ENCODE data around the gene AXIN1. TPM values are rescaled to one million over a fixed set of nuclear protein-coding genes. Genes with fewer than 3 reads are reported as not detected.
A peak's percentile ranks its signal among the peaks of the same experiment; 100 is the strongest.

Gene AXIN1
- total and polyA plus RNA-seq, 2 of the 8 experiments (the other 6 are each of a cell fraction or from before 2014, with no cell fraction given), result 12.5 to 41.9 TPM

GRCh38 chr16:386641-387156 lies 34.2 kb upstream of the AXIN1 start:
- CTCF ChIA-PET (ENCODE audit: partially characterized antibody), result interaction anchor here (0.6 to 1.0 kb wide), 8 partner anchors 15 to 1907 kb away, joined by 3 to 4 read pairs (median 3); partner anchors contain the start of gene DECR2
- peaks cover 3 to 11% (median 9%) of the 10 kb centered on the region in 4 experiments for H3K4me1 ChIP-seq (replicated peaks in 1 of 4; ENCODE audit: control insufficient read depth in 3 of 4, insufficient read depth in 4 of 4, low read length in 3 of 4)
- TF ChIP-seq POU5F1 (IDR thresholded peaks at IDR 0.05; ENCODE audit: low read depth, low read length) (no peak), SP4 (IDR thresholded peaks at IDR 0.05; ENCODE audit: low read length) (no peak), CBX5 (IDR thresholded peaks at IDR 0.05; ENCODE audit: low read depth, low read length) (no peak), SRF (IDR thresholded peaks at IDR 0.05; ENCODE audit: low read depth, low read length) (no peak), CHD2 (IDR thresholded peaks at IDR 0.05; ENCODE audit: low read length) (no peak), MAX (IDR thresholded peaks at IDR 0.05) (no peak), ASH2L (IDR thresholded peaks at IDR 0.05; ENCODE audit: low read length) (no peak), GTF2F1 (IDR thresholded peaks at IDR 0.05; ENCODE audit: borderline replicate concordance, low read depth, low read length) (no peak), CREB1 (IDR thresholded peaks at IDR 0.05) (no peak), E2F6 (IDR thresholded peaks at IDR 0.05) (no peak), TEAD4 (IDR thresholded peaks at IDR 0.05; ENCODE audit: low read depth, low read length) (no peak), YY1 (IDR thresholded peaks at IDR 0.05; ENCODE audit: low read depth, low read length) (0 out of 2 replicates have a peak, but pooled peaks have one; percentile 6)

More at GRCh38 chr16:386641-387156, 34.2 kb upstream of the AXIN1 start:
- H4K8ac ChIP-seq (ENCODE audit: extremely low read depth, insufficient read depth, low read length), result no peak overlapping the region
- 90% methylated on average over 19 of the region's 19 CpGs; no CpG with 5 or more reads in 1 of the 2 experiments for WGBS, 2 experiments (ENCODE audit: extremely low coverage in 1 of 2, insufficient coverage in 1 of 2, insufficient read length in 1 of 2, insufficient replicate concordance in 2 of 2, low coverage in 1 of 2, low lambda C conversion rate in 2 of 2, missing lambda C conversion rate in 1 of 2)
- no peak overlapping the region for H3K4ac ChIP-seq (replicated peaks; ENCODE audit: insufficient read length, low read depth, low read length)
- H3K27ac ChIP-seq (ENCODE audit: low read depth, low read length), result no peak overlapping the region
- no peaks in the 10 kb centered on the region for H3K36me3 ChIP-seq (ENCODE audit: control insufficient read depth in 2 of 4, insufficient read depth in 4 of 4, low read length in 3 of 4)
- H2AK5ac ChIP-seq (ENCODE audit: low read depth, low read length), result no peak overlapping the region
- H4K20me1 ChIP-seq (replicated peaks in 1 of 2; ENCODE audit: control insufficient read depth in 1 of 2, insufficient read depth in 2 of 2, low read length in 2 of 2), result no peaks in the 10 kb centered on the region
- H3K9me3 ChIP-seq (ENCODE audit: insufficient read depth in 2 of 2, low read depth in 1 of 2, low read length in 1 of 2), result no peaks in the 10 kb centered on the region
- no peaks in the 10 kb centered on the region for H3K79me1 ChIP-seq (ENCODE audit: low read depth, low read length)
- no peak overlapping the region for H2BK120ac ChIP-seq (replicated peaks; ENCODE audit: low read depth, low read length)
- H3K9ac ChIP-seq (replicated peaks in 1 of 4; ENCODE audit: extremely low read depth in 1 of 4, low read depth in 3 of 4, low read length in 3 of 4), result no peak overlapping the region
- H3K23ac ChIP-seq (ENCODE audit: insufficient read length), result no peak overlapping the region
- peaks cover 11% of the 10 kb centered on the region for H3K23me2 ChIP-seq (ENCODE audit: low read depth, low read length)
- no peak overlapping the region for H3K14ac ChIP-seq (ENCODE audit: insufficient read length)
- no peak overlapping the region for H2AFZ ChIP-seq (ENCODE audit: low read length)
- H2BK20ac ChIP-seq (ENCODE audit: low read length), result no peak overlapping the region
- no peak overlapping the region for H2BK15ac ChIP-seq (ENCODE audit: low read length)
- H2BK5ac ChIP-seq (ENCODE audit: low read depth, low read length), result peak overlapping the region; percentile 47; the same call in 1 of the 2 replicates
- no peaks in the 10 kb centered on the region for H3K79me2 ChIP-seq (ENCODE audit: control insufficient read depth in 1 of 2, insufficient read depth in 2 of 2, low read length in 2 of 2)
- H3K27me3 ChIP-seq (replicated peaks in 1 of 4; ENCODE audit: control insufficient read depth in 3 of 4, extremely low read depth in 1 of 4, insufficient read depth in 3 of 4, low read length in 3 of 4), result peaks cover 0 to 3% (median under 1%) of the 10 kb centered on the region in 4 experiments; a peak in 2 of 7 replicates
- POLR2A ChIA-PET (ENCODE audit: partially characterized antibody), result interaction anchor here (0.7 to 7.3 kb wide), 3 partner anchors 11 to 1578 kb away, joined by 3 to 67 read pairs (median 4); partner anchors contain the start of genes NME4 and RPS2
- DNase-seq (ENCODE audit: low read depth in 1 of 2, low spot score in 2 of 2), result no peak
- no peak overlapping the region for H3K18ac ChIP-seq (ENCODE audit: extremely low read depth, low read length)
- H3K4me3 ChIP-seq (ENCODE audit: extremely low read depth in 1 of 4, insufficient read depth in 2 of 4, low read depth in 3 of 4, low read length in 4 of 4), result no peak overlapping the region
- no peak overlapping the region for H4K91ac ChIP-seq (replicated peaks; ENCODE audit: insufficient read length, low read length)
- no peak overlapping the region for H3K4me2 ChIP-seq (ENCODE audit: insufficient read depth in 1 of 2, low read depth in 2 of 2, low read length in 2 of 2)
- FAIRE-seq, result no peak
- no peak overlapping the region for H2BK12ac ChIP-seq (ENCODE audit: low read depth, low read length)
- H4K5ac ChIP-seq (ENCODE audit: insufficient read length, low read depth, low read length), result no peak overlapping the region
- H3K56ac ChIP-seq (replicated peaks; ENCODE audit: insufficient read length, low read depth, low read length), result no peak overlapping the region
